T-cell (primary cell): Measurements from ENCODE around the gene SHISAL1. TPM values are rescaled to one million over a fixed set of nuclear protein-coding genes. Genes with fewer than 3 reads are reported as not detected.
"Not testable (repeated sequence)": the region's sequence is repeated elsewhere in the genome, so short reads cannot be mapped to it uniquely, and the experiment has no call there.

Experiments used
- ATAC-seq, 4 experiments: fragments of 200-7000 bp in 3 of 4; fragments of 150-1000 bp in 1 of 4; cut with Tn5 transposase; replicated peaks in 1 of 4; 1 replicate in 3 of 4; 2 replicates in 1 of 4; pipeline ENCODE4 v1.10.0; 2021; ENCODE audit warnings: moderate library complexity in 3 of 4, mild to moderate bottlenecking in 2 of 4, moderate number of reproducible peaks in 1 of 4
- CTCF ChIA-PET, 2 donors: fragments of 300-600 bp; sonication (Branson Sonifier 250); formaldehyde crosslinking; loops; one replicate each; lab custom pipeline; 2022; ENCODE audit warnings: antibody characterized with exemption in 2 of 2; lab: Charles Lee
- POLR2A ChIA-PET, 2 donors: fragments of 300-600 bp; sonication (Branson Sonifier 250); formaldehyde crosslinking; loops; one replicate each; lab custom pipeline; 2022; ENCODE audit warnings: antibody characterized with exemption in 2 of 2; lab: Charles Lee
- DNase-seq, 35 experiments: peaks; one replicate each; pipeline versions ENCODE4 v3.0.0 to v3.0.0-alpha.2; 2013 to 2023
- H3K27ac ChIP-seq: one replicate; pipeline ENCODE4 v1.5.1; 2013; ENCODE audit warnings: low read length
- H3K27me3 ChIP-seq, 2 experiments: replicated peaks in 1 of 2; 1 replicate in 1 of 2; 2 replicates in 1 of 2; pipeline versions ENCODE4 v1.6.1 to v1.7.0; 2013; ENCODE audit warnings: low read length in 1 of 2, mixed read lengths in 1 of 2; ENCODE audit not compliant: control insufficient read depth in 2 of 2, insufficient read depth in 2 of 2; ENCODE audit errors: extremely low read depth in 1 of 2
- H3K36me3 ChIP-seq, 2 donors: 1 replicate in 1 of 2; 2 replicates in 1 of 2; pipeline versions ENCODE4 v1.6.1 to v1.7.0; 2013; ENCODE audit warnings: low read length in 1 of 2; ENCODE audit not compliant: control insufficient read depth in 2 of 2, insufficient read depth in 1 of 2; ENCODE audit errors: extremely low read depth in 1 of 2
- H3K4me1 ChIP-seq, 2 experiments: 1 replicate in 1 of 2; 2 replicates in 1 of 2; pipeline versions ENCODE4 v1.6.1 to v1.7.0; 2013; ENCODE audit warnings: low read length in 2 of 2, mixed read lengths in 1 of 2; ENCODE audit not compliant: insufficient read depth in 2 of 2, control insufficient read depth in 1 of 2; ENCODE audit errors: extremely low read depth in 1 of 2
- H3K4me3 ChIP-seq, 2 donors: 1 replicate in 1 of 2; 2 replicates in 1 of 2; pipeline versions ENCODE4 v1.5.1 to v1.7.0; 2013; ENCODE audit warnings: mild to moderate bottlenecking in 2 of 2, low read length in 1 of 2, moderate library complexity in 1 of 2; ENCODE audit not compliant: control insufficient read depth in 1 of 2; ENCODE audit errors: extremely low read depth in 1 of 2
- H3K9me3 ChIP-seq: 2 replicates; pipeline ENCODE4 v1.7.0; 2013
- H3K27ac Mint-ChIP-seq, 2 donors: one replicate each; pipeline ENCODE4 v1.8.0; 2020 to 2021; ENCODE audit warnings: mild to moderate bottlenecking in 2 of 2, mixed read lengths in 2 of 2
- H3K27me3 Mint-ChIP-seq, 2 donors: one replicate each; pipeline ENCODE4 v1.8.0; 2021 to 2022; ENCODE audit warnings: mixed read lengths in 2 of 2
- H3K36me3 Mint-ChIP-seq: one replicate; pipeline ENCODE4 v1.8.0; 2021; ENCODE audit warnings: mixed read lengths
- H3K4me1 Mint-ChIP-seq, 3 donors: one replicate each; pipeline ENCODE4 v1.8.0; 2020 to 2022; ENCODE audit warnings: mixed read lengths in 3 of 3, mild to moderate bottlenecking in 1 of 3
- H3K4me3 Mint-ChIP-seq, 3 donors: one replicate each; pipeline ENCODE4 v1.8.0; 2020 to 2022; ENCODE audit warnings: mild to moderate bottlenecking in 3 of 3, mixed read lengths in 3 of 3, moderate library complexity in 3 of 3
- H3K9me3 Mint-ChIP-seq, 3 donors: one replicate each; pipeline ENCODE4 v1.8.0; 2020 to 2022; ENCODE audit warnings: mixed read lengths in 3 of 3
- WGBS: methylation state at CpG from one replicate; pipeline ENCODE4 v1.1.5; 2013; ENCODE audit warnings: missing lambda C conversion rate; ENCODE audit not compliant: insufficient coverage; 5-methylcytosine and 5-hydroxymethylcytosine counted together
- total RNA-seq, 35 experiments: library from RNA in 6 of 35; stranded (reverse) in 6 of 35; fragments of 120-200 nt in 1 of 35; gene quantifications; one replicate each; pipeline versions ENCODE4 v1.2.1 to v1.2.4 and lab custom pipeline; 2013 to 2026

Gene SHISAL1
- total RNA-seq, 5 donors from 2014 or later (not counting 1 experiment from before 2014, with no cell fraction given): 0.03 to 0.06 TPM; not detected in 3

DNA sequence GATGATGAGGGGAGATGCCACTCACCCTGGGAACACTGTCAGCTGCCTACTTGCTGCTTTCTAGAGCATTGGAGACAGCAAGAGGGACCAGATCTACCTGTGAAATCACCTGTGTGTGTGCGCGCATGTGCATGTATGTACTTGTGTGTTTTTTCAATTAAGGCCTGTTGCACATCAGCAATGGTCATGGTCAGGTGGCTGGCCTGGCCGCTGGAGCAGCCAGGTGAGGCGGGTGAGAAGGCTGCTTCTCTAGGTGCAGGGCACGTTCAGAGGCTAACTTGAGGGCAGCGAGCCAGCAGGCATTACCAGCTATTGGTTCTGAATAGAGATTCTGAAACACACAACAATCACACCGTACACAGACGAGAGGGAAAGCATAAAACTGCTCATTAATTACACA, 66.9 kb downstream of the SHISAL1 start:
- no peaks in the 10 kb centered on the region for H3K4me1 ChIP-seq
- WGBS: 92% methylated on average over 8 of the region's 8 CpGs
- peaks cover 0 to 14% (median 10%) of the 10 kb centered on the region in 3 donors for H3K9me3 Mint-ChIP-seq
- H3K4me1 Mint-ChIP-seq: no peaks in the 10 kb centered on the region
- POLR2A ChIA-PET: interaction anchor here in 1 of 2 donors (0.6 kb wide), 1 partner anchor 84 kb away, joined by 3 read pairs; no protein-coding TSS in a partner anchor
- no peaks in the 10 kb centered on the region for H3K9me3 ChIP-seq
- H3K4me3 Mint-ChIP-seq: no peak overlapping the region
- no peak overlapping the region for H3K4me3 ChIP-seq
- no peak overlapping the region for H3K27ac Mint-ChIP-seq
- CTCF ChIA-PET: no interaction called here
- H3K27ac ChIP-seq: no peak overlapping the region
- no peak for ATAC-seq
- H3K27me3 Mint-ChIP-seq: peaks cover 15 to 45% of the 10 kb centered on the region in 2 donors
- H3K27me3 ChIP-seq: peaks cover 0 to 61% of the 10 kb centered on the region in 2 experiments
- DNase-seq: no peak
- H3K36me3 Mint-ChIP-seq: peaks cover 4% of the 10 kb centered on the region
- no peaks in the 10 kb centered on the region for H3K36me3 ChIP-seq

DNA sequence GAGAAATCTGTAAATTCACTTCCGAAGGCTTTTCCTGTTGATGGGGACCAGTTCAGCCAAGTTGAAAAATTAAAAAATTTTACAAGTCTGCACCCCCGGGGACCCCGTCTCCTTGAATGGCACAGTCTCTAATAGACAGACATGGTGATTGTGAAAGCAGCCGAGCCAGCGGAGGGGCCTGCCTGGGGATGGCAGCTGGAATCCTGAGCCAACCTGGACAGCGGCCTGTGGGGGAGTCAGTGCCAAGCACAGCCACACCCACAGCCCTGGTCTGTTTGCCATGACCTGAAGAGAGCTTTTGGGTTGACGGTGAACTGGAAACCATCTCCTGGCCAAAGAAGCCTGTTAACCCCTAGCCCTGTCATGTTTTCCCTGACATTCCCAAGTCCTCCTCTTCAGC, 67.3 kb downstream of the SHISAL1 start:
- Histone ChIP-seq H3K27me3 (peaks cover 0 to 61% of the 10 kb centered on the region in 2 experiments), H3K36me3 (no peaks in the 10 kb centered on the region), H3K4me3 (no peak overlapping the region), H3K9me3 (no peaks in the 10 kb centered on the region), H3K27ac (no peak overlapping the region), H3K4me1 (no peaks in the 10 kb centered on the region)
- DNase-seq: no peak
- WGBS: 92% methylated on average over 6 of the region's 7 CpGs
- Mint-ChIP-seq H3K27ac (no peak overlapping the region), H3K9me3 (peaks cover 0 to 11% (median 9%) of the 10 kb centered on the region in 3 donors), H3K4me1 (no peaks in the 10 kb centered on the region), H3K4me3 (no peak overlapping the region), H3K27me3 (peaks cover 17 to 44% of the 10 kb centered on the region in 2 donors), H3K36me3 (peaks cover 4% of the 10 kb centered on the region)
- ChIA-PET POLR2A (interaction anchor here in 1 of 2 donors (0.6 kb wide), 1 partner anchor 84 kb away, joined by 3 read pairs; no protein-coding TSS in a partner anchor), CTCF (no interaction called here)
- no peak for ATAC-seq

DNA sequence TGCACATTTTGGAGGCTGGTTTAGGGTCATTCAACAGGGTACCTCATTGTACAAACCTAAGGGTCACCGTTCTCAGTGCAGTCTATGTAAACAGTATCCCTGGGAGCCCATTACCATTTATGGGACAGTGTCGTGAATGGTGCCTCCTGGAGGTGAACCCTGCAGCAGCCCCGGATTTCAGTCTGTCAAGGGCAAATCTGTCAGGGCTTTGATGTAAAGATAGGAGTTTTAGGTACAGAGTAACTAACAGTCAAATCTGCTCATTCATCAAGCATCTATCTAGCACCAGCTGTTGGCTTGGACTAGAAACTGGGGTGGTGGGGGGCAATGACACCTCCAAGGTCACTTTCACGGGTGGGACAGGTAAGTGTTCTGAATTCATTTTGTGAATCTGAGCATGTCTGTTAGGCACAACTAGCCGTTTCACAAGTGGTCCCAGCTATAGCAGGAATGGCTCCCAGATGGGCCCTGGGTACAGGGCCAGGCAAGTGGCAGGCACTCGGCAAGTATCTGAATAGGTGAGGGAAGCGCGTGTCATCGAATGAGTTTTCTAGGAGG, 68.4 kb downstream of the SHISAL1 start:
- H3K4me1 Mint-ChIP-seq: no peaks in the 10 kb centered on the region
- no peaks in the 10 kb centered on the region for H3K36me3 Mint-ChIP-seq
- peaks cover 0 to under 1% (median 0%) of the 10 kb centered on the region in 3 donors for H3K9me3 Mint-ChIP-seq
- H3K27me3 ChIP-seq: peaks cover 0 to 61% of the 10 kb centered on the region in 2 experiments
- DNase-seq (no peak), ATAC-seq (no peak)
- 87% methylated on average over 3 of the region's 9 CpGs for WGBS
- H3K9me3 ChIP-seq: no peaks in the 10 kb centered on the region
- POLR2A ChIA-PET: no interaction called here
- no peak overlapping the region for H3K27ac Mint-ChIP-seq
- CTCF ChIA-PET: no interaction called here
- no peaks in the 10 kb centered on the region for H3K4me1 ChIP-seq
- H3K27me3 Mint-ChIP-seq: peaks cover 22 to 43% of the 10 kb centered on the region in 2 donors
- no peak overlapping the region for H3K4me3 ChIP-seq
- no peaks in the 10 kb centered on the region for H3K36me3 ChIP-seq
- no peak overlapping the region for H3K27ac ChIP-seq
- H3K4me3 Mint-ChIP-seq: no peak overlapping the region

DNA sequence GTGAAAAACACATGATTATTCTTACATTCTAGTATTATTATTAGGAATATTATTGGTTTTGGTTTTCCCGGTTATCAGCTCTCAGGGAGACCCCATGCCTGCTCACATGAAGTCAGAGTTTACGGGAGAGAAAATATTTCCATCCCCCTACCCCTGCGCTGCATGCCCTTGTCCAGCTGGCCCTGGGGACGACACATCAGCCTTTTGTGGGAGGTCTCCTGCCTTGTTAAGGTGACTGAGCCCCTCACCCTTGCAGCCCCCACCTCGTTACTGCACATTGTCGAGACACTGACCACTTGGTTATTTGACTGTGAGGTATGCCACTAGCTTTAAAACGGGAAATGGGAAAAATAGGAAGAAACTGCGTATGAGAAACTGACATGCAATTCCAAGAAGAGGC, 69.0 kb downstream of the SHISAL1 start:
- Histone ChIP-seq H3K36me3 (no peaks in the 10 kb centered on the region), H3K9me3 (no peaks in the 10 kb centered on the region), H3K4me1 (no peaks in the 10 kb centered on the region), H3K27me3 (peaks cover 0 to 56% of the 10 kb centered on the region in 2 experiments), H3K4me3 (no peak overlapping the region), H3K27ac (no peak overlapping the region)
- H3K9me3 Mint-ChIP-seq: no peaks in the 10 kb centered on the region
- no peaks in the 10 kb centered on the region for H3K36me3 Mint-ChIP-seq
- H3K27ac Mint-ChIP-seq: no peak overlapping the region
- no peak for DNase-seq
- CTCF ChIA-PET: no interaction called here
- no peak overlapping the region for H3K4me3 Mint-ChIP-seq
- POLR2A ChIA-PET: no interaction called here
- ATAC-seq: no peak
- 95% methylated on average over 3 of the region's 8 CpGs for WGBS
- no peaks in the 10 kb centered on the region for H3K4me1 Mint-ChIP-seq
- peaks cover 22 to 43% of the 10 kb centered on the region in 2 donors for H3K27me3 Mint-ChIP-seq

DNA sequence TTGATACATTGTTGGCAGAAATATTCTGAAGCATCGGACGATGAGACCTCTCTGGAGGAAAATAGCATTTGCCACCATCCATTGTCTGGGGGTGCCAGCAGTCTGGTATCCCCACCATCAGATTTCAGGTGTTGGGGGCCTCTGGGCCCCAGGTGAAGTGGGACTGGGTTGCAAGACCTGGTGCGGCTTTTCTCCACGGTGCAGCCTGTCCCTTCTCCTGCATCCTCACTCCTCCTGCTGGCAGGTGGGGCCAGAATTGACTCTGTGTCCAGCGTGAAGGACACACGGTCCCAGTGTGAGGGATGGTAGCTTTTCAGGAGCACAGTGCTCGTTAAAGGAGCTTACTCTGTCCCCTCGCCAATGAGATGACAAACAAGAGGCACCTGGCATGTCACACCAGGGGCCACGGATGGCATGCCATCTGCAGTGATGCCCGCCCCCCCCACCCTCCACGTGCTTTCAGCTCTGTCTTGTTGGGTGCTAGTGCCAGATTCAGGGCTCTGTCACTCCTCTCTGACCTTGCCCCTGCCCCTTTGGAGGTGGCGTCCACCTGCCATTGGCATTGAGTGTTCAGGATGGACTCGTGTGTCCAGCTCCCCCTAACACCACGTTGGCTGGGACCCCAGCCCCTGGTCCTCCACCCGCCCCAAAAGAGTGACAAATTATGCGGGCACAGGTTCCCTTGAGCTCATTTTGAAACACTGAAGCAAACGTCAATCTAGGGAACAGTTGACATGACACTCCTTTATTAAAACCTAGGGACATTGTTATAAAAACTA, 69.6 kb downstream of the SHISAL1 start:
- no peak for ATAC-seq

DNA sequence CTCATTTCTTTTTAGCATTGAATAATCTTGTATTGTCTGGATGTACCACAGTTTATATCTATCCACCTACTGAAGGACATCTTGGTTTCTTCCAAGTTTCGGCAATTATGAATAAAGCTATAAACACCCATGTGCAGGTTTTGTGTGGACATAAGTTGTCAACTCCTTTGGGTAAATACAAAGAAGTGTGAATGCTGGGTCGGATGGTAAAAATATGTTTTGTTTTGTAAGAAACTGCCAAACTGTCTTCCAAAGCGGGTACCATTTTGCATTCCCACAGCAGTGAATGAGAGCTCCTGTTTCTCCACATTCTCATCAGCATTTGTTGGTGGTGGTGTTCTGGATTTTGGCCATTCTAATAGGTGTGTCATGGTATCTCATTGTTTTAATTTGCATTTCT, 71.6 kb downstream of the SHISAL1 start:
- H3K4me3 Mint-ChIP-seq, H3K36me3 ChIP-seq, H3K27ac ChIP-seq, DNase-seq, H3K9me3 ChIP-seq, H3K36me3 Mint-ChIP-seq, ATAC-seq, H3K9me3 Mint-ChIP-seq, POLR2A ChIA-PET, H3K4me1 Mint-ChIP-seq, H3K27ac Mint-ChIP-seq, H3K4me3 ChIP-seq, CTCF ChIA-PET, H3K4me1 ChIP-seq: not testable (repeated sequence)
- peaks cover 28 to 40% of the 10 kb centered on the region in 2 donors for H3K27me3 Mint-ChIP-seq
- WGBS: no CpG with 5 or more reads among the region's 3 CpGs
- H3K27me3 ChIP-seq: peaks cover 0 to 35% of the 10 kb centered on the region in 2 experiments

More for the DNA sequence above, 69.6 kb downstream of the SHISAL1 start:
- Mint-ChIP-seq H3K9me3 (no peaks in the 10 kb centered on the region), H3K27ac (no peak overlapping the region), H3K4me3 (no peak overlapping the region), H3K4me1 (no peaks in the 10 kb centered on the region), H3K27me3 (peaks cover 21 to 41% of the 10 kb centered on the region in 2 donors), H3K36me3 (no peaks in the 10 kb centered on the region)
- CTCF ChIA-PET: no interaction called here
- Histone ChIP-seq H3K27ac (no peak overlapping the region), H3K4me1 (no peaks in the 10 kb centered on the region), H3K27me3 (peaks cover 0 to 50% of the 10 kb centered on the region in 2 experiments), H3K4me3 (no peak overlapping the region), H3K9me3 (no peaks in the 10 kb centered on the region), H3K36me3 (no peaks in the 10 kb centered on the region)
- DNase-seq: no peak
- WGBS: 81% methylated on average over 11 of the region's 17 CpGs
- POLR2A ChIA-PET: no interaction called here
